ENCODE data around the gene CUX1.

DNA sequence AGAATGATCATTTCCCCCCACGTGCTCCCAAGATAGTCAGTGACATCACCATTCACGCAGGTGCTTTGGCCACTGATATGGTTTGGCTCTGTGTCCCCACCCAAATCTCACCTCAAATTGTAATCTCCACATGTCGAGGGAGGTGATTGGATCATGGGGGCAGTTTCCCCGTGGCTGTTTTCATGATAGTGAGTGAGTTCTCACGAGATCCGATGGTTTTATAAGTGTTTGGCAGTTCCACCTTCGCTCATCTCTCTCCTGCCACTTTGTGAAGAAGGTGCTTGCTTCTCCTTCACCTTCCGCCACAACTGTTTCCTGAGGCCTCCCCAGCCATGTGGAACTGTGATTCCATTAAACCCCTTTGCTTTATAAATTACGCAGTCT lies 263.8 kb downstream of the CUX1 start:
- TF ChIP-seq POLR2A (IDR thresholded peaks at IDR 0.05) (no peak), EP300 (IDR thresholded peaks at IDR 0.05) (no peak)
- TF ChIP-seq, protein P1, sequence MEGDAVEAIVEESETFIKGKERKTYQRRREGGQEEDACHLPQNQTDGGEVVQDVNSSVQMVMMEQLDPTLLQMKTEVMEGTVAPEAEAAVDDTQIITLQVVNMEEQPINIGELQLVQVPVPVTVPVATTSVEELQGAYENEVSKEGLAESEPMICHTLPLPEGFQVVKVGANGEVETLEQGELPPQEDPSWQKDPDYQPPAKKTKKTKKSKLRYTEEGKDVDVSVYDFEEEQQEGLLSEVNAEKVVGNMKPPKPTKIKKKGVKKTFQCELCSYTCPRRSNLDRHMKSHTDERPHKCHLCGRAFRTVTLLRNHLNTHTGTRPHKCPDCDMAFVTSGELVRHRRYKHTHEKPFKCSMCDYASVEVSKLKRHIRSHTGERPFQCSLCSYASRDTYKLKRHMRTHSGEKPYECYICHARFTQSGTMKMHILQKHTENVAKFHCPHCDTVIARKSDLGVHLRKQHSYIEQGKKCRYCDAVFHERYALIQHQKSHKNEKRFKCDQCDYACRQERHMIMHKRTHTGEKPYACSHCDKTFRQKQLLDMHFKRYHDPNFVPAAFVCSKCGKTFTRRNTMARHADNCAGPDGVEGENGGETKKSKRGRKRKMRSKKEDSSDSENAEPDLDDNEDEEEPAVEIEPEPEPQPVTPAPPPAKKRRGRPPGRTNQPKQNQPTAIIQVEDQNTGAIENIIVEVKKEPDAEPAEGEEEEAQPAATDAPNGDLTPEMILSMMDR (IDR thresholded peaks at IDR 0.05): no peak

Measured in suprapubic skin (tissue), 3 donors.